GM21717 (cell line): ENCODE measurements around the gene OXSR1.
"Not testable (repeated sequence)": the region's sequence is repeated elsewhere in the genome, so short reads cannot be mapped to it uniquely, and the experiment has no call there.

Source experiments
- ATAC-seq: cut with Tn5 transposase; IDR thresholded peaks from one replicate; pipeline ENCODE4 v1.9.1; 2021; ENCODE audit warnings: mild to moderate bottlenecking, moderate library complexity; ENCODE audit not compliant: unreplicated experiment

Gene OXSR1

GRCh38 chr3:38163841-38164642, 1.3 kb upstream of the OXSR1 start:
- no peak for ATAC-seq

GRCh38 chr3:38164643-38164951, 740 bp upstream of the OXSR1 start:
- ATAC-seq, result no peak

- ATAC-seq, result no peak
These were observed 518 bp downstream of the OXSR1 start for GRCh38 chr3:38165722-38166387.

GRCh38 chr3:38167591-38167990, 2.3 kb downstream of the OXSR1 start:
- no peak for ATAC-seq

GRCh38 chr3:38168151-38169026, 3.1 kb downstream of the OXSR1 start:
- ATAC-seq, result no peak

GRCh38 chr3:38169027-38169317, 3.6 kb downstream of the OXSR1 start:
- ATAC-seq, result no peak

- ATAC-seq, result no peak
These were observed 5.4 kb downstream of the OXSR1 start for GRCh38 chr3:38170722-38171121.

- ATAC-seq, result no peak
These were observed 6.3 kb downstream of the OXSR1 start for GRCh38 chr3:38171622-38172021.

GRCh38 chr3:38173834-38174418, 8.6 kb downstream of the OXSR1 start:
- no peak for ATAC-seq

- no peak for ATAC-seq
These were observed 11.8 kb downstream of the OXSR1 start for GRCh38 chr3:38177181-38177580.

GRCh38 chr3:38186781-38187180, 21.4 kb downstream of the OXSR1 start:
- ATAC-seq, result no peak

- no peak for ATAC-seq
These were observed 25.1 kb downstream of the OXSR1 start for GRCh38 chr3:38190481-38190881.

GRCh38 chr3:38202931-38203330, 37.6 kb downstream of the OXSR1 start:
- not testable (repeated sequence) for ATAC-seq

GRCh38 chr3:38203690-38204089, 38.4 kb downstream of the OXSR1 start:
- ATAC-seq, result no peak

- no peak for ATAC-seq
These were observed 39.5 kb downstream of the OXSR1 start for GRCh38 chr3:38204599-38205471.

GRCh38 chr3:38205472-38205805, 40.1 kb downstream of the OXSR1 start:
- no peak for ATAC-seq

- ATAC-seq, result no peak
These were observed 42.1 kb downstream of the OXSR1 start for GRCh38 chr3:38207254-38208003.

GRCh38 chr3:38210141-38210757, 44.9 kb downstream of the OXSR1 start:
- peak; percentile 75 for ATAC-seq

GRCh38 chr3:38212141-38212540, 46.8 kb downstream of the OXSR1 start:
- ATAC-seq, result no peak

GRCh38 chr3:38214560-38214959, 49.2 kb downstream of the OXSR1 start:
- ATAC-seq, result no peak
